Measurements from ENCODE around the gene IFFO2.
A peak's percentile ranks its signal among the peaks of the same experiment; 100 is the strongest.

Gene IFFO2

GRCh38 chr1:18948913-18949685 is 7.4 kb downstream of the IFFO2 start:
- Histone ChIP-seq H3K9me3 (ENCODE audit: low read length) (no peaks in the 10 kb centered on the region), H3K27ac (ENCODE audit: low read depth, low read length) (peak overlapping the region; percentile 91), H3K36me3 (ENCODE audit: insufficient read depth, low read length) (no peaks in the 10 kb centered on the region), H3K4me1 (ENCODE audit: insufficient read depth, low read length) (peaks cover 90% of the 10 kb centered on the region), H3K9ac (ENCODE audit: low read length) (peak overlapping the region; percentile 35), H3K4me3 (ENCODE audit: low read depth in 1 of 2, low read length in 2 of 2) (peak overlapping the region in 1 of 2 donors; percentile 47), H3K27me3 (ENCODE audit: control insufficient read depth in 1 of 2, insufficient read depth in 2 of 2, low read length in 2 of 2) (no peaks in the 10 kb centered on the region)

- H3K9ac ChIP-seq (ENCODE audit: low read length) = peak overlapping the region; percentile 6
- peaks cover 85% of the 10 kb centered on the region for H3K4me1 ChIP-seq (ENCODE audit: insufficient read depth, low read length)
- H3K9me3 ChIP-seq (ENCODE audit: low read length) = no peaks in the 10 kb centered on the region
- H3K4me3 ChIP-seq (ENCODE audit: low read depth in 1 of 2, low read length in 2 of 2) = no peak overlapping the region
- H3K27me3 ChIP-seq (ENCODE audit: control insufficient read depth in 1 of 2, insufficient read depth in 2 of 2, low read length in 2 of 2) = no peaks in the 10 kb centered on the region
- H3K36me3 ChIP-seq (ENCODE audit: insufficient read depth, low read length) = no peaks in the 10 kb centered on the region
- H3K27ac ChIP-seq (ENCODE audit: low read depth, low read length) = peak overlapping the region; percentile 91
Measured at GRCh38 chr1:18948048-18948912, 8.2 kb downstream of the IFFO2 start.

GRCh38 chr1:18947570-18947969 is 8.9 kb downstream of the IFFO2 start:
- Histone ChIP-seq H3K9ac (ENCODE audit: low read length) (no peak overlapping the region), H3K27ac (ENCODE audit: low read depth, low read length) (peak overlapping the region; percentile 91), H3K27me3 (ENCODE audit: control insufficient read depth in 1 of 2, insufficient read depth in 2 of 2, low read length in 2 of 2) (no peaks in the 10 kb centered on the region), H3K4me1 (ENCODE audit: insufficient read depth, low read length) (peaks cover 83% of the 10 kb centered on the region), H3K4me3 (ENCODE audit: low read depth in 1 of 2, low read length in 2 of 2) (no peak overlapping the region), H3K36me3 (ENCODE audit: insufficient read depth, low read length) (no peaks in the 10 kb centered on the region), H3K9me3 (ENCODE audit: low read length) (no peaks in the 10 kb centered on the region)

- peak overlapping the region; percentile 91 for H3K27ac ChIP-seq (ENCODE audit: low read depth, low read length)
- peaks cover 83% of the 10 kb centered on the region for H3K4me1 ChIP-seq (ENCODE audit: insufficient read depth, low read length)
Measured at GRCh38 chr1:18946550-18947381, 9.7 kb downstream of the IFFO2 start.

GRCh38 chr1:18945401-18945849 is 11.1 kb downstream of the IFFO2 start:
- H3K9me3 ChIP-seq (ENCODE audit: low read length) = no peaks in the 10 kb centered on the region
- H3K36me3 ChIP-seq (ENCODE audit: insufficient read depth, low read length) = no peaks in the 10 kb centered on the region
- H3K9ac ChIP-seq (ENCODE audit: low read length) = no peak overlapping the region
- no peak overlapping the region for H3K4me3 ChIP-seq (ENCODE audit: low read depth in 1 of 2, low read length in 2 of 2)
- H3K4me1 ChIP-seq (ENCODE audit: insufficient read depth, low read length) = peaks cover 83% of the 10 kb centered on the region
- no peaks in the 10 kb centered on the region for H3K27me3 ChIP-seq (ENCODE audit: control insufficient read depth in 1 of 2, insufficient read depth in 2 of 2, low read length in 2 of 2)
- H3K27ac ChIP-seq (ENCODE audit: low read depth, low read length) = peak overlapping the region; percentile 53

More at GRCh38 chr1:18946550-18947381, 9.7 kb downstream of the IFFO2 start:
- H3K9ac ChIP-seq (ENCODE audit: low read length) = no peak overlapping the region
- H3K9me3 ChIP-seq (ENCODE audit: low read length) = no peaks in the 10 kb centered on the region
- no peak overlapping the region for H3K4me3 ChIP-seq (ENCODE audit: low read depth in 1 of 2, low read length in 2 of 2)
- H3K27me3 ChIP-seq (ENCODE audit: control insufficient read depth in 1 of 2, insufficient read depth in 2 of 2, low read length in 2 of 2) = no peaks in the 10 kb centered on the region
- no peaks in the 10 kb centered on the region for H3K36me3 ChIP-seq (ENCODE audit: insufficient read depth, low read length)

GRCh38 chr1:18944810-18945209 is 11.7 kb downstream of the IFFO2 start:
- Histone ChIP-seq H3K9me3 (ENCODE audit: low read length) (no peaks in the 10 kb centered on the region), H3K27me3 (ENCODE audit: control insufficient read depth in 1 of 2, insufficient read depth in 2 of 2, low read length in 2 of 2) (no peaks in the 10 kb centered on the region), H3K9ac (ENCODE audit: low read length) (peak overlapping the region; percentile 25), H3K36me3 (ENCODE audit: insufficient read depth, low read length) (no peaks in the 10 kb centered on the region), H3K4me1 (ENCODE audit: insufficient read depth, low read length) (peaks cover 83% of the 10 kb centered on the region), H3K27ac (ENCODE audit: low read depth, low read length) (peak overlapping the region; percentile 41), H3K4me3 (ENCODE audit: low read depth in 1 of 2, low read length in 2 of 2) (no peak overlapping the region)

- H3K9me3 ChIP-seq (ENCODE audit: low read length) = no peaks in the 10 kb centered on the region
- H3K4me3 ChIP-seq (ENCODE audit: low read depth in 1 of 2, low read length in 2 of 2) = no peak overlapping the region
- no peaks in the 10 kb centered on the region for H3K27me3 ChIP-seq (ENCODE audit: control insufficient read depth in 1 of 2, insufficient read depth in 2 of 2, low read length in 2 of 2)
- H3K9ac ChIP-seq (ENCODE audit: low read length) = peak overlapping the region; percentile 25
- no peaks in the 10 kb centered on the region for H3K36me3 ChIP-seq (ENCODE audit: insufficient read depth, low read length)
- H3K4me1 ChIP-seq (ENCODE audit: insufficient read depth, low read length) = peaks cover 83% of the 10 kb centered on the region
- H3K27ac ChIP-seq (ENCODE audit: low read depth, low read length) = peak overlapping the region; percentile 41
Measured at GRCh38 chr1:18943914-18944572, 12.4 kb downstream of the IFFO2 start.

GRCh38 chr1:18943162-18943561 is 13.3 kb downstream of the IFFO2 start:
- Histone ChIP-seq H3K4me1 (ENCODE audit: insufficient read depth, low read length) (peaks cover 81% of the 10 kb centered on the region), H3K9me3 (ENCODE audit: low read length) (no peaks in the 10 kb centered on the region), H3K9ac (ENCODE audit: low read length) (no peak overlapping the region), H3K27ac (ENCODE audit: low read depth, low read length) (no peak overlapping the region), H3K4me3 (ENCODE audit: low read depth in 1 of 2, low read length in 2 of 2) (no peak overlapping the region), H3K27me3 (ENCODE audit: control insufficient read depth in 1 of 2, insufficient read depth in 2 of 2, low read length in 2 of 2) (no peaks in the 10 kb centered on the region), H3K36me3 (ENCODE audit: insufficient read depth, low read length) (no peaks in the 10 kb centered on the region)

- H3K4me1 ChIP-seq (ENCODE audit: insufficient read depth, low read length) = peaks cover 73% of the 10 kb centered on the region
- H3K9me3 ChIP-seq (ENCODE audit: low read length) = no peaks in the 10 kb centered on the region
- H3K27me3 ChIP-seq (ENCODE audit: control insufficient read depth in 1 of 2, insufficient read depth in 2 of 2, low read length in 2 of 2) = no peaks in the 10 kb centered on the region
- no peaks in the 10 kb centered on the region for H3K36me3 ChIP-seq (ENCODE audit: insufficient read depth, low read length)
- H3K27ac ChIP-seq (ENCODE audit: low read depth, low read length) = peak overlapping the region; percentile 70
- H3K4me3 ChIP-seq (ENCODE audit: low read depth in 1 of 2, low read length in 2 of 2) = no peak overlapping the region
- no peak overlapping the region for H3K9ac ChIP-seq (ENCODE audit: low read length)
Measured at GRCh38 chr1:18942340-18942739, 14.1 kb downstream of the IFFO2 start.

GRCh38 chr1:18941221-18942141 is 15.0 kb downstream of the IFFO2 start:
- H3K27me3 ChIP-seq (ENCODE audit: control insufficient read depth in 1 of 2, insufficient read depth in 2 of 2, low read length in 2 of 2) = no peaks in the 10 kb centered on the region
- H3K9me3 ChIP-seq (ENCODE audit: low read length) = no peaks in the 10 kb centered on the region
- H3K4me1 ChIP-seq (ENCODE audit: insufficient read depth, low read length) = peaks cover 68% of the 10 kb centered on the region
- H3K9ac ChIP-seq (ENCODE audit: low read length) = no peak overlapping the region
- peak overlapping the region; percentile 70 for H3K27ac ChIP-seq (ENCODE audit: low read depth, low read length)
- H3K4me3 ChIP-seq (ENCODE audit: low read depth in 1 of 2, low read length in 2 of 2) = no peak overlapping the region
- no peaks in the 10 kb centered on the region for H3K36me3 ChIP-seq (ENCODE audit: insufficient read depth, low read length)

All from muscle layer of colon (tissue), 2 donors.